Measurements from ENCODE around the gene LY6G6F.
"Not testable (repeated sequence)": the region's sequence is repeated elsewhere in the genome, so short reads cannot be mapped to it uniquely, and the experiment has no call there.

Gene LY6G6F

GRCh38 chr6:31702819-31703716 is 3.6 kb upstream of the LY6G6F start, which contains the start of gene ABHD16A:
ABHD16A (minus strand) TSS chr6:31703324; CDS start chr6:31703281, 43 bp downstream.
- DNase-seq (ENCODE audit: low read depth in 2 of 2), result peak; percentile 94 to 95

- no peak for DNase-seq (ENCODE audit: low read depth in 2 of 2)
Observed at GRCh38 chr6:31705931-31706330, 735 bp upstream of the LY6G6F start.

GRCh38 chr6:31707701-31708100 is 1.0 kb downstream of the LY6G6F start:
- DNase-seq (ENCODE audit: low read depth in 2 of 2), result no peak

- DNase-seq (ENCODE audit: low read depth in 2 of 2), result no peak
Observed at GRCh38 chr6:31708224-31708623, 1.6 kb downstream of the LY6G6F start.

GRCh38 chr6:31709157-31709556 is 2.5 kb downstream of the LY6G6F start:
- DNase-seq (ENCODE audit: low read depth in 2 of 2), result not testable (repeated sequence)

GRCh38 chr6:31710523-31711219 is 4.0 kb downstream of the LY6G6F start:
- DNase-seq (ENCODE audit: low read depth in 2 of 2), result no peak

GRCh38 chr6:31711233-31711632 is 4.6 kb downstream of the LY6G6F start:
- DNase-seq (ENCODE audit: low read depth in 2 of 2), result no peak

- no peak for DNase-seq (ENCODE audit: low read depth in 2 of 2)
Observed at GRCh38 chr6:31712296-31712695, 5.6 kb downstream of the LY6G6F start.

GRCh38 chr6:31713465-31713864 is 6.8 kb downstream of the LY6G6F start:
- DNase-seq (ENCODE audit: low read depth in 2 of 2), result no peak

- no peak for DNase-seq (ENCODE audit: low read depth in 2 of 2)
Observed at GRCh38 chr6:31713991-31714684, 7.5 kb downstream of the LY6G6F start.

GRCh38 chr6:31715022-31715958 is 8.6 kb downstream of the LY6G6F start, which contains the start of gene LY6G6D:
LY6G6D (plus strand) TSS chr6:31715348; CDS start chr6:31715356, 8 bp downstream.
- no peak for DNase-seq (ENCODE audit: low read depth in 2 of 2)

GRCh38 chr6:31717499-31718222 is 11.0 kb downstream of the LY6G6F start:
- DNase-seq (ENCODE audit: low read depth in 2 of 2), result no peak

GRCh38 chr6:31718265-31718664 is 11.6 kb downstream of the LY6G6F start:
- DNase-seq (ENCODE audit: low read depth in 2 of 2), result no peak

- no peak for DNase-seq (ENCODE audit: low read depth in 2 of 2)
Observed at GRCh38 chr6:31719001-31719400, 12.3 kb downstream of the LY6G6F start.

- no peak for DNase-seq (ENCODE audit: low read depth in 2 of 2)
Observed at GRCh38 chr6:31720196-31720770, 13.6 kb downstream of the LY6G6F start.

- DNase-seq (ENCODE audit: low read depth in 2 of 2), result no peak
Observed at GRCh38 chr6:31721351-31722020, 14.8 kb downstream of the LY6G6F start, which contains the start of gene LY6G6C. LY6G6C (minus strand) TSS chr6:31721746; CDS start chr6:31721679, 67 bp downstream.

GRCh38 chr6:31722173-31722572 is 15.5 kb downstream of the LY6G6F start:
- DNase-seq (ENCODE audit: low read depth in 2 of 2), result no peak

GRCh38 chr6:31723245-31723979 is 16.7 kb downstream of the LY6G6F start, which contains the start of gene MPIG6B:
MPIG6B (plus strand) TSS chr6:31723373; CDS start chr6:31723384, 11 bp downstream.
- no peak for DNase-seq (ENCODE audit: low read depth in 2 of 2)

Data from fibroblast of skin of left biceps (primary cell).